GM04504 (cell line): Measurements from ENCODE around the gene TMEM151A.
A peak's percentile ranks its signal among the peaks of the same experiment; 100 is the strongest.

Experiments used
- DNase-seq: peaks from one replicate; pipeline ENCODE4 v3.0.0-alpha.2; 2012; ENCODE audit warnings: low read depth

The TMEM151A gene

GRCh38 chr11:66283461-66284105, 8.1 kb upstream of the TMEM151A start:
- DNase-seq = no peak

GRCh38 chr11:66284526-66285078, 7.1 kb upstream of the TMEM151A start:
- no peak for DNase-seq

- DNase-seq = no peak
Observed at GRCh38 chr11:66285250-66285947, 6.3 kb upstream of the TMEM151A start.

DNA sequence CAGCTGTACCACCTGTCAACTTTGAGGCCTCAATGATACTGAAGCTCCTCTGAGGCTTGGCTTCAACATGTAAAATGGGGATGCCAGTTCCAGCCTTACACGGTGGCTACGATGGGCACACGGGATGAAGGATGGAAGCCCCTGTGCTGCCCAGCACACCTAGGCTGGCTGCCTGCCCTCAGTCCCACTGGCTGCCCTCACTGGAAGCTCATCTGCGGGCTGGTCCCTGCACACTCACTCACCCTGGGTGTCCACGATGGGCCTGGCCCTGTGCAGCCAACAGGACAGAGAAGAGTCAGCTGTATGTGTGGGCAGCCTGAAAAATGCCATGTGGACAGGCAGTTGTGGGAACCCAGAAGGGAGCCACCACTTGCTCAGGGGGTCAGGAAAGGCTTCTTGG, 5.0 kb upstream of the TMEM151A start:
- no peak for DNase-seq

DNA sequence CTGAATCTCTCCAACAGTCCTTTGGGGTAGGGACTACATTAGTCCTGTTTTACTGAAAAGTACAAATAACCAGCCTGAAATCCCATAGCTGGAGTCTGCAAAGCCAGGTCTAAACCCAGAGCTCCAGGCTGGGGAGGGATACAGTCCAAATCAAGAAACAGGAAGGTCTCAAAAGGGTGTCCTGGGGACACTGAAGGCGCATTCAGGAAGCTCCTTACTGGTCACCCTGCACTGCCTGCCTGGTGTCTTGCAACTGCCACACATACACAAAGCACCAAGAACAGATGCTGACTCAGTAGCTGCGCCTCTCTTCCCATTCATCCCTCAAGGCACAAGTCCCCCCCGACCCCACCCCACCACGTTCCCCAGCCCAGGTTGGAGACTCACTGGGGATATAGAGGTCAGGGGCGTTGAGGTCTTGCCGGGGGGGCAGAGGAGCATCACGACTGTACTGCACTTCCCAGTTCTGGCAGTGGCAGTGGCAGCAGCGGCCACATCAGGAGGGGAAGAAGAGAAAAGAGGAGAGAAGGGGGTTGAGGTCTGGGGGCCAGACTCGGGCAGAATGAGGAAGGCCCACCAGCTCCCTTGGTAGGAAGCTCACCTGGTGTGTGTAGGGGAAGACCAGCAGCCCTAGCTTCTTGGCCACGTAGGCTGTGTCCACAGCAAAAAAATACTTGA, 4.3 kb upstream of the TMEM151A start:
- no peak for DNase-seq

DNA sequence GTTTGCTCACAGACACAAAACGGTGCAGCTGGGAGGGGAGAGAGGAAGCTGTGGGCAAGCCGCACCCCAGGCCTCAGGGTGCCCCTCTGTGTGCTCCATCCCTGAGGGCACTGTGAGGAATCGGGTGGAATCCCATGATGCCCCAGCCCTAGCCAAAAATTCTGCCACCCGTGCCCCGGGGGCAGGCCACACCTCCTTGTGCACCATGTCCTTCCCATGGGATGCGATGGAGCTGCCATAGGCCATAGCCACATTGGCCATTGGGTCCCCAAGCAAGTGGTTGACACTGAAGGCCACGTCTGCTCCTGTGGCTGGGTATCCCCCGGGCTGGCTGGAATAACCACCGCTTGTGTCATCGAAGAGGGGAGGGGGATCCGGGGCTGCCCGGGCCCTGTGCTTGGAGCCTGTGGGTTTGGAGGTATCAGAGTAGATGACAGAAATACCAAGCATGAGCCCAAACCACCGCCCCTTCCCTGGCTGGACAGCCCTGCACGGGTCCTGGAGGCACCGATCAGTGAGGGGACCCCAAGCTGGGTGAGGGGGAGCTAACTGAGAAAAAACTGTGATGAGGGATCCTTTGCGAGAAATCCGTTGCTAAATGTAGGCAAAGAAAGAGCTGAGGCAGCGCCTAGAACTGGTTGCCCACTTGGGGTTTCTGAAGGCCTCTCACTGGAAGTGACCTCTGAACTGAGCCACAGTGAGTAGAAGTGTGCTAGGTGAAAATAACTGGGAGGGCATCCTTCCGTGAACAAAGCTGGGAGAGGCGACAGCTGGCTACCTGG, 3.6 kb upstream of the TMEM151A start:
- DNase-seq = no peak

GRCh38 chr11:66288671-66289547, 2.8 kb upstream of the TMEM151A start, which contains the start of gene YIF1A:
YIF1A (minus strand) TSS chr11:66289143; CDS start chr11:66288985, 158 bp downstream.
- DNase-seq = peak; percentile 99

DNA sequence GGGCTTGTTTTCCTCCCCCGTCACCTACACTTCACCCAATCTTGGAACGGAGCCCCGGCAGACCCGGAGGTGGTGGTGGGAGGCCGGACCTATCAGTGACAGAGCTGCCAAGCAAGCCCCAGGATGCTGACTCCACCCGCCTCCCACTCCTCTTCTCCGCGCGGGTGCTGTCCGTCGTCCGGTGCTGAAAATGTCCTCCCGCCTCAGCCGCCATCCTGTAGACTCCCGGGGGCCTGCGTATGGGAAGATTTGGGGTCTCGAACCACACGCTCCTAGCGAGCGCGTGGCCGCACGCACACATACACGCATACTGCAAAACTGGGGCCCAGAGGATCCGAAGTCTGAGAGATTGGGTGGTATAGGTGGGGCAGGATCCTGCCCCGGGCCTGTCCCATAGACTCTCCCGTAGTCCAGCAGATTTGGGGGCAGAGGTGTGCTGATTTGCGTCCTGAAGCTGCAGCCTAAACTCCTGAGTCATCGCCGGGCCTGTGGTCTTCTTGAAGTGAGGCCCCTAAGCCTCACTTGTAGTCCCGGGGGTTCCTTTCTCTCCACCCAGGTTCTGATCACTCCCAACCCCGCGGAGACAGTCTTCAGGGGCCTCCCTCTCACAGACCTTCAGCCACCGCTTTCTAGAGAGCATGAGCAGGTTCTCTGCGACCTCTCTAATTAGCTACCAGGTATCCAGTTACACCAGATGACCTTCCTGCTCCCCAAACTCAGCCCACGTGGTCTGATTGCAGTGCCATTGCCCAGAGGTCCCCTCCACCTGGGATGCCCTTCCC, 2.0 kb upstream of the TMEM151A start:
- DNase-seq = no peak

GRCh38 chr11:66290330-66290621, 1.4 kb upstream of the TMEM151A start:
- DNase-seq = no peak

DNA sequence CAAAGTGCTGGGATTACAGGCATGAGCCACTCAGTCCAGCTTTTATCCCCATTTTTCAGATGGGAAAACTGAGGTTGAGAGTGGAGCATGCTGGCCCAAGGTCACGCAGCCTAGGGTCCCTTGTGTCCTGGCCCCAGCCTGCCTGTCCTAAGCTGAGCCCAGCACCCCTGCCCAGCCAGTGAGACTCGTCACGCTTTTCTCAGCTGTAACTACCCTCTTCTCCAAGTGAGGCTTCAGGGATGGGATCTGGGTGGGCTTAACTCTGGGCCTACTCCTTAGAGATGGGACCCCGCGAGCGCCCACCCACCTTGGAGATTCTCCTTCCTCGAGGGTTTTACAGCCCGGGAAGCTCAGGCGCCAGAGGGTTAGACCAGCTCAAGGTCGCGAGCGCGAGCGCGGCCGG, 390 bp upstream of the TMEM151A start:
- DNase-seq = no peak

- DNase-seq = no peak
Observed at GRCh38 chr11:66292543-66293332, 1.0 kb downstream of the TMEM151A start.

- no peak for DNase-seq
Observed at GRCh38 chr11:66293352-66293751, 1.7 kb downstream of the TMEM151A start.

DNA sequence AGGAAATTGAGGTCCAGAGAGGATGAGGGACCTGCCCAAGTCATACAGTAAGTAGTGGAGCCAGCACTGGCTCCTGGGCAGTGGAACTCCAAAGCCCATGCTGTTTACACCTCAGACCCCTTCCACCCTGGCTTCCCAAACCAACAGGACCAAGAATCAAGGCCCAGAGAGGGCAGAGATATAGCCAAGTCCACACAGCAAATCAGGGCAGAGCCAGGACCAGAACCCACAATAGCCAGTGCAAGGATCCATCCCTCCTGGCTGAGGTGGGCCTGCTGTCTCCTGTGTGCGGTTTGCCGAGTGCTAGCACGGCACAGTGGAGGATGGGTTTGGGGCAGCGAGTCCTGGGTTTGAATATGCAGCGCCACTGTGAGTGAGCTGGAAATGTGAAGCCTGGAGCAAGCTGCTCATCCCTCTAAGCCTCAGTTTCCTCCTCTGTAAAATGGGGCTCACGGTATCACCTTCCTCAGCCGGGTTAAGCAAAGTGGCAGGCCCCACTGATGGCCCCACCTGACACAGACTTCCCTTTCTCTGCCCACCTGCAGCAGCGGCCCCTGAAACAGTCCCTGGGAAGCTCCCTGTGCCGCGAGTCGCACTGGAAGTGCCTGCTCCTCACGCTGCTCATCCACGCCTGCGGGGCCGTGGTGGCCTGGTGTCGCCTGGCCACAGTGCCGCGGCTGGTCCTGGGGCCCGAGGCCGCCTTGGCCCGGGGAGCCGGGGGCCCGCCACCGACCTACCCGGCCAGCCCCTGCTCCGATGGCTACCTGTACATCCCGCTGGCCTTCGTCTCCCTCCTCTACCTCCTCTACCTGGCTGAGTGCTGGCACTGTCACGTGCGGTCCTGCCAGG, 2.3 kb downstream of the TMEM151A start:
- DNase-seq = no peak

DNA sequence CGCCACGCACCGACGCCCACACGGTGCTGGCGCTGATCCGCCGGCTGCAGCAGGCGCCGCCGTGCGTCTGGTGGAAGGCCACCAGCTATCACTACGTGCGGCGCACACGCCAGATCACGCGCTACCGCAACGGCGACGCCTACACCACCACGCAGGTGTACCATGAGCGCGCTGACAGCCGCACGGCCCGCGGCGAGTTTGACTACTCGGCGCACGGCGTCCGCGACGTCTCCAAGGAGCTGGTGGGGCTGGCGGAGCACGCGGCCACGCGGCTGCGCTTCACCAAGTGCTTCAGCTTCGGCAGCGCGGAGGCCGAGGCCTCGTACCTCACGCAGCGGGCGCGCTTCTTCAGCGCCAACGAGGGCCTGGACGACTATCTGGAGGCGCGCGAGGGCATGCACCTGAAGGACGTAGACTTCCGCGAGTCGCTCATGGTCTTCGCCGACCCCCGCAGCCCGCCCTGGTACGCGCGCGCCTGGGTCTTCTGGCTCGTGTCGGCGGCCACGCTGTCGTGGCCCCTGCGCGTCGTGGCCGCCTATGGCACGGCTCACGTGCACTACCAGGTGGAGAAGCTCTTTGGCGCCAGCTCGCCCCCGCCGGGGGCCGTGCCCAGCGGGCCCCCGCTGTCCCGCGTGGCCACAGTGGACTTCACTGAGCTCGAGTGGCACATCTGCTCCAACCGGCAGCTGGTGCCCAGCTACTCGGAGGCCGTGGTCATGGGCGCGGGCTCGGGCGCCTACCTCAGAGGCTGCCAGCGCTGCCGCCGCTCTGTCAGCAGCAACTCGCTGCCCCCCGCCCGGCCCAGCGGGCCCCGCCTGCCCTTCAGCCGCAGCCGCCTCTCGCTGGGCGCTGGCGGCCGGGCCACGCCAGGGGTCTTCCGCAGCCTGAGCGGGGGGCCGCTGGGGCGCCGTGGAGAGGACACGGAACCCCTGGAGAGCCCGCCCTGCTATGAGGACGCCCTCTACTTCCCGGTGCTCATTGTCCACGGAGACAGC, 3.2 kb downstream of the TMEM151A start:
- no peak for DNase-seq

DNA sequence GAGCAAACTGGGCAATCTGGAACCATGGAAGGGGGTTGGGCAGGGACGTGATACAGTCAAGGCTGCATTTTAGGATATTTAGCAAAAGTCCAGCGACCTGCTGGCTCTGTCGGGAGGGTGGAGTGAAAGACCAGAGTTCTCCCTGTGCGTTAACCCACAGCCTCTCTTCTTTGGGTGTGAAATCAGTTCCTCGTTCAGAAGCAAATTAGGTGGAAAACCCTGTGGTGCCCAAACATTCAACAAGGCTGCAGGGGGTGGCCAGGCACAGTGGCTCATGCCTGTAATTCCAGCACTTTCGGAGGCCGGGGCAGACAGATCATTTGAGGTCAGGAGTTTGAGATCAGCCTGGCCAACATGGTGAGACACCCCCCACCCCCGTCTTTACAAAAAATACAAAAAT, 5.9 kb downstream of the TMEM151A start:
- no peak for DNase-seq

DNA sequence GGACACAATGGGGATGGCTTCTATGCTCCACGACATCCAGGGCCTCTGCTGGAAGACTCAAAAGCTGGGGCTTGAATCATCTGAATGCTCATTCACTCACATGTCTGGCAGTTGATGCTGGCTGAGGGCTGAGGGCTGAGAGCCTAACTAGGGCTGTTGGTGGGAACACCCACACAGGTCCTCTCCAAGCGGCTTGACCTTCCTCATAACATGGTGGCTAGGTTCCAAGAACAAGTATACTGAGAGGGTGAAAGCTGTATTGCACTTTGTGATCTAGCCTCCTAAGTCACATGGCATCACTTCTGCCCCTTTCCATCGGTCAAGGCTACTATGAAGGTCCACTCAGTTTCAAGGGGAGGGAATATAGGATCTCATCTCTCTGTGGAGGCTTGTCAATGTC, 7.5 kb downstream of the TMEM151A start:
- DNase-seq = no peak

DNA sequence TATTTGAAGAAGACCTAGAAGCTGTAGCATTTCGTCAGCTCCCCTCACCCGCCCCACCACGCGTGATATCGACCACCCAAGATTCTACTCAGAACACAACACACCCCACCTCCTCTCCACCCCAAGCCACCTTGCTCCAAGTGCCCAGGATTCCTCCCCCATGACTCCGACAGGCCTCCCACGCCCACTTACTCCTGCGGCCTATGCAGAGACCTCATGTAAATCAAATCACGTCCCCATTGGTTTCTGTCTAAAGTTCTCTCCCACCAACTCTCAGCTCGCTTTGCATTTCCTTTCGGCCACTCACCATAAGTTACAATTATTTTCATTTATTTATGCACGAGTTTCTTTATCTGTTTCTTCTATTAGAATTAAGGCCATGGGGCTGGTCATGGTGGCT, 11.0 kb downstream of the TMEM151A start:
- DNase-seq = no peak

- no peak for DNase-seq
Observed at GRCh38 chr11:66309475-66309874, 17.8 kb downstream of the TMEM151A start.
